KMS-11 (cell line): Measurements from ENCODE around the gene EDRF1.

Source experiments
- H2AFZ ChIP-seq: fragments of 200-600 bp; sonication (generic); 2 replicates; pipeline ENCODE4 v1.6.1; 2016; ENCODE audit warnings: antibody characterized with exemption, mixed run types, low read depth
- H3K27ac ChIP-seq: fragments of 200-600 bp; sonication (generic); 2 replicates; pipeline ENCODE4 v1.6.1; 2016; ENCODE audit warnings: mild to moderate bottlenecking, mixed run types
- H3K27me3 ChIP-seq: fragments of 200-600 bp; sonication (generic); 2 replicates; pipeline ENCODE4 v1.6.1; 2017; ENCODE audit warnings: mild to moderate bottlenecking, low read depth, mixed run types, moderate library complexity; ENCODE audit not compliant: insufficient read depth
- H3K36me3 ChIP-seq: fragments of 200-600 bp; sonication (generic); 2 replicates; pipeline ENCODE4 v1.6.1; 2017; ENCODE audit warnings: mild to moderate bottlenecking, mixed run types; ENCODE audit not compliant: insufficient read depth
- H3K4me1 ChIP-seq: fragments of 200-600 bp; sonication (generic); 2 replicates; pipeline ENCODE4 v1.6.1; 2016; ENCODE audit warnings: mild to moderate bottlenecking, low read depth, mixed run types; ENCODE audit not compliant: poor library complexity, severe bottlenecking
- H3K4me2 ChIP-seq: fragments of 200-600 bp; sonication (generic); 2 replicates; pipeline ENCODE4 v1.7.0; 2016; ENCODE audit warnings: mild to moderate bottlenecking, mixed run types
- H3K4me3 ChIP-seq: fragments of 200-600 bp; sonication (generic); IDR thresholded peaks from 2 replicates; pipeline ENCODE4 v1.6.1; 2017; ENCODE audit warnings: low read depth, low read length, mixed read lengths; ENCODE audit not compliant: insufficient read depth
- H3K79me2 ChIP-seq: fragments of 200-600 bp; sonication (generic); 2 replicates; pipeline ENCODE4 v1.6.1; 2016; ENCODE audit warnings: low read depth, mixed run types; ENCODE audit not compliant: insufficient read depth
- H3K9ac ChIP-seq: fragments of 200-600 bp; sonication (generic); 2 replicates; pipeline ENCODE4 v1.6.1; 2016; ENCODE audit warnings: mild to moderate bottlenecking, mixed run types
- H4K20me1 ChIP-seq: fragments of 200-600 bp; sonication (generic); 2 replicates; pipeline ENCODE4 v1.6.1; 2016; ENCODE audit warnings: mild to moderate bottlenecking, mixed run types; ENCODE audit not compliant: insufficient read depth
- TF ChIP-seq, protein P1 (sequence below): fragments of 200-600 bp; sonication (generic); conservative IDR thresholded peaks from 2 replicates; pipeline ENCODE4 v1.6.1; 2017; ENCODE audit warnings: low read depth, mild to moderate bottlenecking, antibody characterized with exemption, low read length, moderate library complexity, mixed read lengths

Gene EDRF1

DNA sequence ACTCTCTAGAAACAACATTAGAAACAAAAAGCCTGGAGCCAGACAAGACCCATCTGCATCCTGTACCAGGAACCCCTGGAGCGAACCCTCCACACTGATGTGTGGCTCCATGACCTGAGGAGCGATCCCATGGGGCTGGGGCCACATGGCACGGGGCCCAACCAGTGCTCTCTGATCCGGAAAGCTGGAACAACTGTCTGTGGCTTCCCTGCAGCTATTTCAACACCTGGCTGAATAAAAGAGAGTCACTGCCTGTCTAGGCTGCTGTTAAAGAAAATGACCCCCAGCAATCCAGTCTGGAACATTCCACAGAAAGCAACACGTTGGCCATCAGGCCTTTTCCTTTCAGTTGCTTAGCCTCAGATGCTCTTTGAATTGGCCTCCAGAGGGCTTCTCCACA lies 82.6 kb downstream of the EDRF1 start:
- H3K4me2 ChIP-seq = no peak overlapping the region
- H3K27ac ChIP-seq = no peak overlapping the region

DNA sequence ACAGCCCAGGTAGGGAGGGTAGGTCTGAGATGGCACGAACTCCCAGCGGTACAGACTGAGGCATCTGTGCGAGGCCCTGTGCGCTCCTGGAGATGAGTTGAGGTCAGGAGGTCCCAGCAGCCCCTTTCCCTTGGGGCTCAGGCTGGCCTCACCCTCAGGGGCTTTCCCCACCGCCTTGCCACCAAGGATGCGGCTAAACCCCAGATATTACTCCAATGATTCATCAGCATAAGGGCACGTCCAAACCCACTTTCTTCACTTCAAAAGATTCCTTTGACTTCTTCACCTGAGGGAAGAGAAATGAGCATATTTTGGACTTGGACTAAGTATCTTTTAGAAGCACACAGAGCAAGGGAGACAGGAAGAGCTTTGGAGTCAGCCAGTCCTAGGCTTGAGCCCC lies 83.2 kb downstream of the EDRF1 start:
- Histone ChIP-seq H3K9ac (no peak overlapping the region), H3K27me3 (no peaks in the 10 kb centered on the region), H4K20me1 (no peaks in the 10 kb centered on the region), H3K36me3 (no peaks in the 10 kb centered on the region), H3K79me2 (no peaks in the 10 kb centered on the region), H3K4me3 (no peak overlapping the region), H3K4me1 (no peaks in the 10 kb centered on the region), H3K27ac (no peak overlapping the region), H2AFZ (no peak overlapping the region), H3K4me2 (no peak overlapping the region)
- TF ChIP-seq, protein P1, sequence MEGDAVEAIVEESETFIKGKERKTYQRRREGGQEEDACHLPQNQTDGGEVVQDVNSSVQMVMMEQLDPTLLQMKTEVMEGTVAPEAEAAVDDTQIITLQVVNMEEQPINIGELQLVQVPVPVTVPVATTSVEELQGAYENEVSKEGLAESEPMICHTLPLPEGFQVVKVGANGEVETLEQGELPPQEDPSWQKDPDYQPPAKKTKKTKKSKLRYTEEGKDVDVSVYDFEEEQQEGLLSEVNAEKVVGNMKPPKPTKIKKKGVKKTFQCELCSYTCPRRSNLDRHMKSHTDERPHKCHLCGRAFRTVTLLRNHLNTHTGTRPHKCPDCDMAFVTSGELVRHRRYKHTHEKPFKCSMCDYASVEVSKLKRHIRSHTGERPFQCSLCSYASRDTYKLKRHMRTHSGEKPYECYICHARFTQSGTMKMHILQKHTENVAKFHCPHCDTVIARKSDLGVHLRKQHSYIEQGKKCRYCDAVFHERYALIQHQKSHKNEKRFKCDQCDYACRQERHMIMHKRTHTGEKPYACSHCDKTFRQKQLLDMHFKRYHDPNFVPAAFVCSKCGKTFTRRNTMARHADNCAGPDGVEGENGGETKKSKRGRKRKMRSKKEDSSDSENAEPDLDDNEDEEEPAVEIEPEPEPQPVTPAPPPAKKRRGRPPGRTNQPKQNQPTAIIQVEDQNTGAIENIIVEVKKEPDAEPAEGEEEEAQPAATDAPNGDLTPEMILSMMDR = no peak

More for the DNA sequence above, 82.6 kb downstream of the EDRF1 start:
- Histone ChIP-seq H3K9ac (no peak overlapping the region), H3K4me3 (no peak overlapping the region), H3K36me3 (no peaks in the 10 kb centered on the region), H3K27me3 (no peaks in the 10 kb centered on the region), H2AFZ (no peak overlapping the region), H3K4me1 (no peaks in the 10 kb centered on the region), H3K79me2 (no peaks in the 10 kb centered on the region), H4K20me1 (no peaks in the 10 kb centered on the region)
- TF ChIP-seq, protein P1 = no peak

DNA sequence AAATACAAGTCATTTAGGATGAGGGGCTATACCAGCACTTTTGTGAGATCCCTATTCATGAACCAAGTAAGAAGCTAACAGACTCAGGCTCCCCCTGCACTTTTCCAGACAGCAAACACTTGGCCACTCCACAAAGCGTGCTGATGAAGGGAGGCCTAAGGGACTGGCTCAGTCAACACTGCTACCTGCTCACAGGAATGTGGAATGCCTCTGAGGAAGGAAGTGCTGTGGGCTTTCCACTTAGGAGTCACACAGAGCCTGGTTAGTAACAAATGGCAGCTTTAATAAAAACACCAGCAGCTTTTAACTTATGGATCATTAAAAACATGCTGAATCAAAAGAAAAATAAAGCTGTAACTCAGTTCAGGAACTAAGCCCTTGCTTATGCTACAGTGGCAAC lies 88.5 kb downstream of the EDRF1 start:
- TF ChIP-seq, protein P1 = no peak
- no peak overlapping the region for H2AFZ ChIP-seq
- H3K27me3 ChIP-seq = no peaks in the 10 kb centered on the region

DNA sequence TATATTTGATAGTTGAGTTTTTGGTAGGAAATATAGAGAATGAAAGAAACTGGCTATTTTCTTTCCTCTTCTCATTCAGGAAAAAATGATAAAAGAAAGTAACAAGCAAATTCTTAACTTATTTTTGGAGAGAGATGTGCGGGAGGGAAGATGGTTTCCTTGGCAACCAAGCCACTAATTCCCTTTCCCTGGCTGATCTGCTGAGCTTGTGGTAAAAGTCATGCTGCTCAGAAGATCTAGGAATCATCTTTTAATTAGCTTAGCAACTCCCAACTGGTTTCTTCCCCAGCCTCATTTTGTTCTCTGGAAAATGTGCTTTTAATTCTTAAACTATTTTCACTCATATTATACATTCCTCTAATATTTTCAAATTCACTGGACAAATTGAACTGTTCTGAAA lies 91.7 kb downstream of the EDRF1 start:
- TF ChIP-seq, protein P1 = no peak
- H3K36me3 ChIP-seq = no peaks in the 10 kb centered on the region
- H3K79me2 ChIP-seq = no peaks in the 10 kb centered on the region

More for the DNA sequence above, 88.5 kb downstream of the EDRF1 start:
- H3K9ac ChIP-seq = no peak overlapping the region
- no peaks in the 10 kb centered on the region for H3K79me2 ChIP-seq
- no peaks in the 10 kb centered on the region for H4K20me1 ChIP-seq
- no peak overlapping the region for H3K27ac ChIP-seq
- no peak overlapping the region for H3K4me2 ChIP-seq
- no peaks in the 10 kb centered on the region for H3K36me3 ChIP-seq
- no peak overlapping the region for H3K4me3 ChIP-seq
- H3K4me1 ChIP-seq = no peaks in the 10 kb centered on the region

More for the DNA sequence above, 91.7 kb downstream of the EDRF1 start:
- Histone ChIP-seq H3K27ac (no peak overlapping the region), H3K4me2 (no peak overlapping the region), H3K4me1 (no peaks in the 10 kb centered on the region), H4K20me1 (no peaks in the 10 kb centered on the region), H3K9ac (no peak overlapping the region), H3K4me3 (no peak overlapping the region), H3K27me3 (no peaks in the 10 kb centered on the region), H2AFZ (no peak overlapping the region)
